OCI-LY3 (cell line): ENCODE measurements around the gene DAGLA.

ENCODE experiments used
- EZH2phosphoT487 ChIP-seq: fragments of 200-600 bp; shearing (Covaris generic); IDR thresholded peaks from 2 replicates; pipeline ENCODE4 v1.6.1; 2018; ENCODE audit warnings: antibody characterized with exemption, mixed run types, low read depth
- TF ChIP-seq, protein P1 (sequence below): fragments of 200-600, 300-600 bp; sonication (generic); IDR thresholded peaks from 2 replicates; pipeline ENCODE4 v1.5.1; 2014; ENCODE audit warnings: antibody characterized with exemption, low read length, low read depth

DNA sequence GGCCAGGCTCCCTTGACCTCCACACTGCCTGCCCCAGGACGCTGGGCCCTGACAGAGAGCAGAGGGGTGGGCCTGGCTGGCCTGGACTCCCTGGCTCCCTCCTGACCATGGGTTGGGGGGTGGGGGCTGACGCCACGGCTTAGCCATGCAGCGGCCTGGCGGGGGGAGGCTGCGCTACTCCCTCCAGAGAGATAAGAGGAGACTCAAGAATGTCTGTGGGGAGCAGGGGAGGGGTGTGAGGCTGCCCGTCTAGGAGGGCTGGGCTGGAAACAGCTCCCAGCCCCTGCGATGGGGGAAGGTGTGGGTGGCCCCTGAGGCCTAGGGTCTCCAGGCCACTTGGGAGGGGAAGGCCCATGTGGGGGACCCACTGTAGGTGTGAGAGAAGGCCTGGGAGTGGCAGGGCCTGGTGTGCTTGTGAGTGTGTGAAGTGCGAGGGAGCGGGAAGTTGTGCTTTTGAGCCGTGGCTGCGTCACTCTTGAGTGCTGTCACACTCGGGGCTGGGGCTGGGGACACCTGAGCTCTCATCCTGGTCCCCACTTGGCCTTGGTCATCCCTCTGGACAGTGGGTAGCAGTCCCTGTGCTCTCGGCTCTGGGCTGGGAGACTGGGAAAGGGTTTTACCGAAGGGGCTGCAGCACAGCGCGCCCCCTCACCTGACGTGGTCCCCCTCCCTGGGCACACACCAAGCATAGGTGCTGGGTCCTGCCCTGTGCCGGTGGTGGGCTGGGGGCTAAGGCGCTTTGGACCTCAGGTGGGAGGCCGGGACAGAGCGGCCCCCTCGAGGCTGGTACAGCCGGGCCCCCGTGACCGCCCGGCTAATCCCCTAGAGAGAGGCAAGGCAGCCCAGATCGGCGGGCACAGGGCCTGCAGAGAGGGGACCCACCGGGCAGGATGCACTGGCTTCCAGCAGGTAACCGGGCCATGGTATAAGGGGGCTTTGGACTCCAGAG lies 74.6 kb downstream of the DAGLA start:
- TF ChIP-seq, protein P1, sequence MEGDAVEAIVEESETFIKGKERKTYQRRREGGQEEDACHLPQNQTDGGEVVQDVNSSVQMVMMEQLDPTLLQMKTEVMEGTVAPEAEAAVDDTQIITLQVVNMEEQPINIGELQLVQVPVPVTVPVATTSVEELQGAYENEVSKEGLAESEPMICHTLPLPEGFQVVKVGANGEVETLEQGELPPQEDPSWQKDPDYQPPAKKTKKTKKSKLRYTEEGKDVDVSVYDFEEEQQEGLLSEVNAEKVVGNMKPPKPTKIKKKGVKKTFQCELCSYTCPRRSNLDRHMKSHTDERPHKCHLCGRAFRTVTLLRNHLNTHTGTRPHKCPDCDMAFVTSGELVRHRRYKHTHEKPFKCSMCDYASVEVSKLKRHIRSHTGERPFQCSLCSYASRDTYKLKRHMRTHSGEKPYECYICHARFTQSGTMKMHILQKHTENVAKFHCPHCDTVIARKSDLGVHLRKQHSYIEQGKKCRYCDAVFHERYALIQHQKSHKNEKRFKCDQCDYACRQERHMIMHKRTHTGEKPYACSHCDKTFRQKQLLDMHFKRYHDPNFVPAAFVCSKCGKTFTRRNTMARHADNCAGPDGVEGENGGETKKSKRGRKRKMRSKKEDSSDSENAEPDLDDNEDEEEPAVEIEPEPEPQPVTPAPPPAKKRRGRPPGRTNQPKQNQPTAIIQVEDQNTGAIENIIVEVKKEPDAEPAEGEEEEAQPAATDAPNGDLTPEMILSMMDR: no peak
- no peak for TF ChIP-seq EZH2phosphoT487
